Activated CD4-positive, alpha-beta T cell treated with anti-CD3 and anti-CD28 coated beads for 24 hours (primary cell): ENCODE data around the gene MYH14.

Experiments
- DNase-seq, 2 donors: peaks; one replicate each; pipeline ENCODE4 v3.0.0-alpha.2; 2020; ENCODE audit warnings: low read depth in 2 of 2

Gene MYH14

DNA sequence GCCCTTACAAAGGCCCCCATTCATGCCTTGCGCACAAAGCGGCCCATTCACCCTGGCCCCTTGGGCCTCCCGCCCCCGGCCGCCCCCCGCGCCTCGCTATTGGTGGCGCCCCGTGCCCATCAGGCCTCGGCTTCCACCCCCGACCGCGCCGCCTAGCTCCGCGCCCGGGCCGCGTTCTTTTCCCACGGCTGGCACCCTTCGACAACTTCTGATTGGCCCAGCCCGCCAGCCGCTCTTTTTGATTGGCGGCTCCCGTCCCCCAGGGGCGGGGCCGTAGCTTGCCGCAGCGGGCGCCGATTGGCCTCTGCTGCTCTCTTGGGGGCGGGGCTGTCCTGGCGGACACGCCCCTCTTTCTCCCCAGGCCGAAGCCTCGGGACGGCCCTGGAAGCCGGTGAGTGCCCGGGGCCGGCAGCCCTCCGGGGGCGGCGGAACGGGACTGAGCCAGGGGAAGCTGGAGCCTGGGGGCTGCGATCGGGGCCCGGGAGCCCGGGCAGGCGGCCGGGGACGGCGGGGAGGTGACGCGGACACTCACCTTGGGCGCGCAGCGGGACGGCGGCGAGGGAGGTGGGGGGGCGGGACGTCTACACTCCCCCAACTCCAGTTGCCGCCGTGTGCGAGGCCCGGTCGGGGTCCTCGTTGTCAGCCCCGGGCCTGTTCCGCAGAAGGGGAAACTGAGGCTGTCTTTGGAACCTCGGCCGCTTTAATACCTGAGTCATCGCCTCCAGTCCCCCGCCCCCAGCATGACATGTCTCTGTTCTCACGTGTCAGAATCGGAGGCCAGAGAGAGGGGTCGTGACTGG, at the start of gene MYH14:
MYH14 (plus strand) TSS at position 342 of the 800 bp plus-strand sequence. CDS start 6,744 bp downstream, outside the sequence.
- no peak for DNase-seq

DNA sequence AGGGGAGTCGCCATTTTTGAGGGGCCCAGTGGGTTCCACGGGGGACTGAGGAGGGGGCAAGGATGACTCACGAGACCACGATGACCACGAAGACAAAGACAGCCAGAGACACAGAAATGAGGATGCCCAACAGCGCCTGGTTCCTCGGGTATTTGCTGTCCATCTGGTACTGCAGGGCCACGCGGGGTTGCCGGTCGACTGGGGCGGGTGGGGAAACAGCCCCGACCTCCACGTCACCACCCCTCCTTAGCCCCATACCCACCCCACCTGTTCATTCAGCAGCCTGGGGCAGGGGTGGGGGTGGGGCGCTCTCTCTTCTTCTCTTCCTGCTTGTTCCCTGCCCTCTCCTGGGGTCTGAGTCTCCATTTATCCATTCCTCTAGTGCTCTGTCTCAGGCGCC, 48.9 kb upstream of the MYH14 start:
- no peak for DNase-seq

DNA sequence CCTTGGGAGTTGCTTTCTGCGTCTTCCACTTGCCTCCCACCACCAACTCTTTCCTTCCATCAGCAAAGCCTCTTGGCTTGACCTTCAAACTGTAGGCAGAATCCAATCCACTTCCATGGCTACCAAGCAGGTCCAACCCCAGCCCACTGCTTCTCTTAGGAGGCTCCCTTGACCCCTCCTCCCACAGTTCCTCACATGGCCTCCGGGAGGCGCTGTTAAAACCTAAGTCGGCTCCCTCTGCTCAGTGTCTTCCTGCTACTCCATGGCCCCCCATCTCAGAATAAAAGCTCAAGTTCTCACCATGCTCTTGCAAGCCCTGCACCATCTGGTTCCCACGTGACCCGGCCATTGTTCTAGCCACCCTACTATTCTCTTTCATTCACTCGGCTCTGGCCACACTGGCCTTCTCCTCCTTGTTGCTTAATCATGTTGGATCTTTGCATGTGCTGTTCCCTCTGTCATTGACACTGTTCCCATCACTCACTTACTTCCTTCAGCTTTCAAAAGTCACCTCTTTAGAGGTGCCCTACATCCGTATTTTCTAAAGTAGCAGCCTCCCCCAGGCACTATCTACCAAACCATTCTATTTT, 47.8 kb upstream of the MYH14 start:
- no peak for DNase-seq

DNA sequence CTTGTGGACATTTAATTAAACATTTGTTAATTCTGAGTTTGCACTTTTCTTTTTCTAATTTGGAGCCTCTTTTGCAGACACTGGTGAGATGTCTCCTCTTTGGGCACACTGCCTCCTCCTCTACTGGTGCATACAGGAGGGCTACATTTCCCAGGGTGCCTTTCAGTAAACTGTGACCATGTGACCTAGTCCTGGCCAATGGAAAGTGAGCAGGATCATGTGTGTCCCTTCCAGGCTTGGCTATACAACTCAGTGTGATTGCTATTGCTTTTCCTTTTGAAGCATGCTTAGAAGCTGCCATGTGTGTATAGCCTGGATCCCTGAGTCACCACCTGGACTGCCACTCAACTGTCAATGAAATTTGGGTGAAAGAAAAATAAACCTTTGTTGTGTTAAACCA, 44.8 kb upstream of the MYH14 start:
- DNase-seq = no peak

DNA sequence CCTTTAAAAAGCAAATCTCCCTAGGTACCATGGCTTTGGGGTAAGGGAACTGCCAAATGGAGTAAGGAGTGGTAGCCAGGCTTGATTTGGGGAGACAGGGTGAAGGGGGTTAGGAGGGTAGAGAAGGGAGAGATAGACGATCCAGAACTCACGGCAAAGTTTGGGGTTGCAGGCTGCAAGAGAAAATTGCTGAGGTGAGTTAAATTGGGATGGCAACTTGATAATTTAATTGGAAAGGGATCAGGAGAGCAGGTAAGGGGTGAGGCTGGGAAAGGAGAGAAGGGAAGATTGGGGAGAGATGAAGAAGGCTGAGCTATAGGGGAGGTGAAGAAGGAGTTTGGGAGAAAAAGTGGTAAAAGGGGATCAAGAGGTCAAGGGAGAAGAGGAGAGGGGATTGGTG, 44.3 kb upstream of the MYH14 start:
- no peak for DNase-seq

DNA sequence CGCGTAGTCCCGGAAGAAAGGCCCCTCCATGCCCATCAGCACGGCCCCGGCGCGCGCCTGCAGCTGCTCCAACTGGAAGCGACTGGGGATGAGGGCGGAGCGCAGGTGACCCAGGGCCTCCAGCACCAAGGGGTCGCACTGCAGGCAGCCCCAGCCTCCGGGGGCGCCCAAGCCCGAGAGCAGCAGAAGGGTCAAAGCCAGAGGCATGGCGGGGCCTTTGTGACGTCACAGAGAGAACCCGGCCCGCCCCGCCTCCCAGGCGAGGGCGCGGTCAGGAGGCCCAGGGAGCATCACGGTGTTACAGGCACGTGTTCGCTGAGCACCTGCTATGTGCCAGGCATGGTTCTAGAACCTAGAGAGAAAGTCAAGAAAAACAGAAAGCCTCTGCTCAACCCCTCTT, 40.4 kb upstream of the MYH14 start, which contains the start of gene IZUMO2:
IZUMO2 (minus strand) TSS at position 294 of the 400 bp plus-strand sequence; CDS start at position 207, 87 bp downstream.
- no peak for DNase-seq

DNA sequence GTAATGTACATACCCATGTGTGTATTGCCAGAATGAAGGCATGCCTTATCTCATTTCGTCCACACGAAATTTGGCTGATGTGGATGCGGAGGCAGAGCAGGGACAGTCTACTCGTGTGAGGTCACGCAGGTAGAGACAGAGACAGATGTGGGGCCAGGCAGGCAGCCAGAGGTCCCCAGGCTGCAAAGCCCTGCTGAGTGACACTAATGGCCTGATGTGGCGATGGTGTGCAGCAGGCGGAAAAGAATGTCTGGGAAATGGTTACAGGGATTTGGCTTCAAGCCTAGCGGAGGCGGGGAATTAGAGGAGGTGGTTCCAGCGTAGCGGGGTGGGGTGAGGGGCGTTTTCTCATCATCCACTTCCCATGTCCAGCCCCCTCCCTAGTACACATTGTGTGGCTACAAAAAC, 36.1 kb upstream of the MYH14 start:
- DNase-seq = no peak

DNA sequence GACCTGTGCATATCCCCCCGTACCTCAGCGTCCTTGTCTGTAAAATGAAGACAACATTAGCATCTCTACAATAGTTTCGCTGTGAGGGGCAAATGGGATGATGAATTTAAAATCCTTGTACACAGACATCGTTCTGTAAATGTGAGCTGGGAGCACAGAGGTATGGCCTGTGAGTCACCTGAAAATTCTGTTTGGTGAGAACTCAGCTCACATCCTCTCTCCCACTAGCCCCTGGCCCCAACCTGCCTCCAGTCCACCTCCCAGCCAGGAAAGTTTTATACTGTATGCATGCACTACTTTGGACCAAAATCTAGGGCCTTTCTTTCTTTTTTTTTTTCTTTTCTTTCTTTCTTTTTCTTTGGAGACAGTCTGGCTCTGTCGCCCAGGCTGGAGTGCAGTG, 31.7 kb upstream of the MYH14 start:
- DNase-seq = no peak

DNA sequence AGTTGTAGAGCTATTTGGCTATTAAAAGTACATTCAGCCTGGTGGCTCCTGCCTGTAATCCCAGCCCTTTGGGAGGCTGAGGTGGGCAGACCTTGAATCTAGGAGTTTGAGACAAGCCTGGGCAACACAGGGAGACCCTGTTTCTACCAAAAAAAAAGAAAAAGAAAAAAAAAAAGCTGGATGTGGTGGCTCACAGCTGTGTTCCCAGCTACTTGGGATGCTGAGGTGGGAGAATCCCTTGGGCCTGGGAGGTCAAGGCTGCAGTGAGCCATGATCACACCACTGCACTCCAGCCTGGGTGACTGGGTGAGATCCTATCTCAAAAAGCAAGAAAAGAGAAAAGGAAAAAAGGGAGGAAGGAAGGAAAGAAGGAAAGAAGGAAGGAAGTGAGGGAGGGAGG, 30.7 kb upstream of the MYH14 start:
- no peak for DNase-seq

DNA sequence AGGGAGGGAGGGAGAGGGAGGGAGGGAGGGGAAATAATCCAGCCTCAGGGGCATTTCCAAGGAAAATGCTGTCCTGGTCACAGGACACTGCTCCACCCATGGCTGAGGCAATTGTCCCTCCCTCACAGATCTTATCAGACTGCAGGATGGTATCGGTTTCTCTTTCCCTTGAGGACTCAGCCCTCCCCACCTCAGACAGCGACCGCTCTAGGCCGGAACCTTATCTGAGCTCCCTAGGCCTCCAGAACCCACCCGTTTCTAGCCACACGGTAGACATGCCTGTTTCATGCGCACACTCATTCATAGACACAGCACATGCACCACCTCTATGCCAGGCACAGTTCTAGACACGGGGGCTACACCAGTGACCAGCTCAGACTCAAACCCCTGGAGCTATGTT, 30.3 kb upstream of the MYH14 start:
- DNase-seq = no peak

DNA sequence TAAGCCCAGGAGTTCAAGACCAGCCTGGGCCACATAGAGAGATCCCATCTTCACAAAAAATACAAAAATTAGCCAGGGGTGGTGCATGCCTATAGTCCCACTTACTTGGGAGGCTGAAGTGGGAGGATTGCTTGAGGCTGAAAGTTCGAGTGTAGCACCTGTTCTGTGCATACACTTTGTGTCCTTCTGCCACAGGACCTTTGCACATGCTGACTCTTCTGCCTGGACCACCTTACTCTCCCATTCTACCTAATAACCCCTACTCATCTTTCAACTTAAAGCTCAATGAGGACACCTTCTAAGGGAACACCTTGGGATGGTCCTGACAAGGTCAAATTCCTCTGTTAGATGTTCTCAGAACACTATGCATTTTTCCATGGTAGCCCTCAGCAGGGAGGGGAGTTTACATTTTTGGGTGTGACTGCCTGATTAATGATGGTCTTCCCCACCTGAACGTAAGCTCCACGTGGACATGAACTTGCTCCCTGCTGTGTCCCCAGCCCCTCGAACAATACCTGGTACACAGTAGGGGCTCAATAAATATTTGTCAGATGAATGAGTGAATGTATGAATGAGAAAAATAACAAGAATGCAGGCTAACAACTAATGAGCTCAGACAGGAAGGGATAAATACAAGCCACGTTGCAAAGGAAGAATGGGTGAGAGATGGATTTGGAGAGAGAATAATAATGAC, 29.2 kb upstream of the MYH14 start:
- no peak for DNase-seq

DNA sequence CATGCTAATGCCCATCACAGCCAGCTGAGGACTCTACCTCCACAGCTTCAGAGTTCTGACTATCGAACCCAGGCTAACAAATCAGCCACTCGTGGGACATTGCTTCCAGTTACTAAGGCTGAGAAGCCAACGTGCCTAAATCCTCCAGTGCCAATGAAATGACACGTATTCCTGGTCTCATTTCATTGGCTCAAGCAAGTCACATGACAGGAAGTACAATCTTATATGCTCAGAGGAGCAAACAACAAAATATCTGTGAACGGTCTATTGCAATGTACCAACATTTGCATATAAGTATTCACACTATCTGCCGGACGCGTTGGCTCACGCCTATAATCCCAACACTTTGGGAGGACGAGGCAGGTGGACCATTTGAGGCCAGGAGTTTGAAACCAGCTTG, 27.5 kb upstream of the MYH14 start:
- DNase-seq = no peak

DNA sequence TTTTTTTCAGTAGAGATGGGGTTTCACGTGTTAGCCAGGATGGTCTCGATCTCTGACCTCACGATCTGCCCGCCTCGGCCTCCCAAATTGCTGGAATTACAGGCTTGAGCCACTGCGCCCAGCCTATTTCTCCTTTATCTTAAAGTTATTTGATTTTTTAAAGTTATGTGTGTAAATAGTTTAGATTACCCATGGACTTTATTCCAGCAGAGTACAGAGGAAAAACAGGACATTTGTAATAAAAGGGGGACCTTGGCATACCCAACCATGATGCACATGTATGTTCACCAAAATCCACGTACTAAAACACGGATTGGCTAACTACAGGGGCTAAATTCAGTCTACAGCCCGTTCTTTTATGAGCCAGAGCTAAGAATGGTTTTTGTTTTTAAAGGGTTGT, 26.6 kb upstream of the MYH14 start:
- DNase-seq = no peak

DNA sequence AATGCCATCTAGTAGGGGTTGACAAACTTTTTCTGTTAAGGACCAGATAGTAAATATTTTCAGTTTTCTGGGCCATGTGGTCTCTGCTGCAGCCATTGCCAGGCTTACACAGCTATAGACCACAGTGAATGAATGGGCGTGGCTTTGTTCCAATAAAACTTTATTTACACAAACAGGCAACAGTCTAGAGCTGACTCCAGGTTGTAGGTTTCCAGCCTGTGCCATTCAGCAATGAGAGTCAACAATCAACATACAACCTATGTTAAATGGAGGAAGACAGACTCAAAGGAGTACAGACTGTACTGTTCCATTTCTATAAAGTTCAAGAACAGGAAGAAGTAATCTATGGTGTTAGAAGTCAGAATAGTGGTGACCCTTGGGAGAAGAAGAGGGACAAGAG, 25.1 kb upstream of the MYH14 start:
- no peak for DNase-seq

DNA sequence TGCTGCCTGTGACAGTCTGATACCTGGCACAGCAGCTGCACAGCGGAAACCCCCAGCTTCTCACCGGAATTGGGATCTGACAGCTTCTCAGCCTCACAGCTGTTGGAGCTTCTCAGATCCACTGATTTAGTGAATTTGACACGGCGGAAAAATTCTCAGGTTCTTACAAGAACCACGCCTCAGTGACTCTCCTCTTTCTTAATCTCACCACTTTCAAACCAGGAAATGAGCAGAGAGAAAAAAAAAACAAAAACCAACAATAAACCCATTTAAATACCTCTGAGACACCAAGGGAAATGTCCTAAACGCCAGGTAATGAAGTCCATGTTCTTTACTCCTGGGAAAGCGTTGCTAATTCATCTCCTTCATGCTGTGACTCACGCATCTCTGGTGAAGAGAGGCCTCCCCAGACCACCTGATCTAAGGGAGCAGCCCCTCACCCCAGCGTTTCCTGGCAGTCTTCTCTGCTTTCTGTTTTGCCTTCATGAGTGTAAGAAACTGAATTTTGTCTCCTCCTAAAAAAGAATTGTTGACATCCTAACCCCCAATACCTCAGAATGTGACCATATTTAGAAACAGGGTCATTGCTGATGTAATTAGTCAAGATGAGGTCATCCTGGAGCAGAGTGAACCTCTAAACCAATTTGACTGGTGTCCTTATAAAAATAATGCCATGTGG, 24.4 kb upstream of the MYH14 start:
- DNase-seq = no peak

DNA sequence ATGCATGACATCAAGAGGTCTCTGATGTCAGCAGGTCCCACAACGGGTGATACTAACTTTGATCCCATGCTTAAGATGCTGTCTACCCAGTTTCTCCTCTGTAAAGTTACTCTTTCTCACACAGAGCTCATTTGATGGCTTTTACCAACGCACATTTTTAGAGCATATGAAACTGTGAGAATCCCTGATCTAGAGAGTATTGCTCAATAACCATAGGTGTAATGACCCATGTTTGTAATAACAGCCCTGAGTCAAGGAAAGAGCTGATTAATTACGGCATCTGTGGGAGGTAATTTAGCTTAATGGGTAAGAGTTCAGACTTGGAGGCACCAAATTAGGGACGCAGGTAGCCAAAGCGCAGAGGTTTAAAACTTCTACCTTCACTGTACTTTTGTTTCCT, 22.3 kb upstream of the MYH14 start:
- DNase-seq = no peak

DNA sequence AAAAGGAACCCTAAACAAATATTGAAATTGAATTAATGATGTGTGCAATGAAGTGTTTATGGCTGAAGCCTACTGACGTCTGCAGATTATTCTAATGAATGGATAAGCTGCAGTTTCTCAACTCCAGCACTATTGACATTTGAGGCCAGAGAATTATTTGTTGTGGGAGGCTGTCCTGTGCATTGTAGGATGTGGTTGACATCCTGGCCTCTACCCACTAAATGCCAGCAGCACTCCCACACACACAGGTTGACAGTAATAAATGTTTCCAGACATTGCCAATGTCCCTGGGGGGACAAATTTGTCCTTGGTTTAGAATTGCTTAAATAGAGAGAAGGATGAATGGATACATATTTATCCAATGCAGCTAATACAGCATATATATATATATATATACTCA, 19.2 kb upstream of the MYH14 start:
- DNase-seq = no peak

DNA sequence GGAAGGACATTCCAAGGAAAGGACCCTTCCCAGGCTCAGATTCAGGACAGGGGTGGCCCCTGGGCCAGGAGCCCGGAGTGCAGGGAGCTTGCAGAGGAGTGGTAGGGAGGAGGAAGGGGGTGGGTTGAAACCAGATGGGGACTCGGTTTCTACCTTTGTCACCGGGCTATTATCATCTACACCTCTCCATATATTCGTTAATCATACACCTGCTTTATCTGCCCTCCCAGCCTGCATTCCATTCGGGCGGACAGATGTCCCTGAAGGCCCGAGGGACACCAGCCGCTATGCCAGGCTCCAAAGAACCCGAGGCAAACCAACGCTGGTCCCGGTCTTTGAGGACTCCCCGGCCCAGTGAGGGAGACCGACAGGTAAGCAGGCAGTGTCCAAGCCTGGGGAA, 15.5 kb upstream of the MYH14 start:
- no peak for DNase-seq

DNA sequence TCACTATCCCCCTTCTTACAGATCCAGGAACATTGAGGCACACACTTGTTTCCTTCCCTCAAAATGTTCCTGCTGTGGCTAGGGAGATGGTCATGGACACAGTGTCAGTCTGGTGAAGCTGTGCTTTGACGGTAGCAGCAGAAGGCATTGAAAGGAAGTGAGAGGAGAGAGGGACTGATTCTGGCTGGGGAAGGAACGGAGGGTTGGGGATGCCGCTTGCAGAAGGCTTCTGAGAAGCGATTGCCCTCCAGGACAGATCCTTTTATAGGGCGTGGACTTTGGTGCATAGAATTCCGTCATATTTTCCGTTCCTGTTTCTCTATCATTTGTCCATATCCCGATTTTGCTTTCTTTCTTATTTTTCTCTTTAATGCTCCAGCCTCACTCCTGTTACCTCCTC, 14.1 kb upstream of the MYH14 start:
- no peak for DNase-seq

DNA sequence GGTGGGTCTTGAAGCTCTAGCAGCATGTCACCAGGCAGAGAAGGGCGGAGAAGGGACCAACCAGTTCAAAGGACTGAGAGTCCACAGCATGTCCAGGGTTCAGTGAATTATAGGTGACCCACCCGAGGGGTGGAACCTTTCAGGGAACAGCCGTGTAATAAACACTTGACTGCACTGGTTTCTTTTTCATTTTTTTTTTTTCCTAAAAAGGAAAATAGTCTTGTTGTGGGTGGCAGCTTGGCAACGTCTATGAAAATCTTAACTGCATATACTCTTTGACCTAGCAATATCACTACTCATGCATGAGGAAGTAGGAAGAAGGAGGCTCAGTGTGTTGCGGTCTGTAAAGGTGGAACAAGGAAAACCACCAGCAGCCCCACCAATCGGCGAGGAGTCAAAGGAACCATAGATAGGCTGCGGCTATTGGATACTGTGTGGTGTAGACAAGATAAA, 13.0 kb upstream of the MYH14 start:
- DNase-seq = no peak

DNA sequence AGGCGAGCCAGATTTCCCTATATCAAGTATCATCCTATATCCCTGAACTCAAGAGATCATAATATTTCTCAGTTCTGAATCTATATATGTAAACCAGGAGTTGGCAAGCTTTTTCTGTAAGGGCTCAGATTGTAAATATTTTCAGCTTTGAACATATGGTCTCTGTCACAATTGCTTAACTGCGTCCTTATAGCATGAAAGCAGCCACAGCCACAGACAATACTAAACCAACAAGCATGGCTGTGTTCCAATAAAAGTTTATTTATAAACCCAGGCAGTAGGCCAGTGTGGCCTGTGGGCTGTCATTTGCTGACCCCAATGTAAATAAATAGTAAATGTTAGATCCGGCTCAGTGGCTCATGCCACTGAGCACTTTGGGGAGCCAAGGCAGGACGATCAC, 12.2 kb upstream of the MYH14 start:
- DNase-seq = no peak

DNA sequence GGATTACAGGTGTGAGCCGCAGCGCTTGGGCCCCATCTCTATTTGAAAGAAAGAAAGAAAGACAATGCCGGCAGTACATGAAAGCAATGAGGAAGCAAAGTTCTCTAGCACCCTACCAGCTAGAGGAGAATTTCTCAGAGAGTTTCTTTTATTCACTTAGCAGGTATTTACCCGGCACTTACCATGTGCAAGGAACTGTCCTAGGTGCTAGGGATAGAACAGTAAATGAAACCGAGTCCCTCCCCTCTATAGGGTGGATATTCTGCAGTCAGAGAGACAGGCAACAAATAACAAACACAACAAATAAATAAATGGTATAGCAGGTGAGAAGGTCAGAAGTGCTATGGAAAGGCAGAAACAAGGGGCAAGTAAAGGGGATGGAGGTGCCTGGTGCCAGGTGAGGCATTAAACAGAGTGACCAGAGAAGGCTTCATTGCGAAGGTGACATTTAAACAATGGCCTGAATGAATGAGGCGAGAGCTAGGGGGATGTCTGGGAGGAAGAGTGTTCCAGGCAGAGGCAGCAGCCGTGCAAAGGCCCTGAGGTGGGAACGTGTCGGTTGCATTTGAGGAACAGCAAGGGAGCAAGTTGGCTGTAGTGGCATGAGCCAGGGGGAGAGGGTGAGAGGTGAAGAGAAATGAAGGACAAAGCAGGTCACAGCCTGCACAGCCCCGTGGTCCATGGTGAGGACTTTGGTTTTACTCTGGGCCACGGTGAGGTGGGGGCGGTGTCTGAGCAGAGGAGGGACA, 10.8 kb upstream of the MYH14 start:
- no peak for DNase-seq
